ENCODE results near the gene LPXN.

The LPXN gene

DNA sequence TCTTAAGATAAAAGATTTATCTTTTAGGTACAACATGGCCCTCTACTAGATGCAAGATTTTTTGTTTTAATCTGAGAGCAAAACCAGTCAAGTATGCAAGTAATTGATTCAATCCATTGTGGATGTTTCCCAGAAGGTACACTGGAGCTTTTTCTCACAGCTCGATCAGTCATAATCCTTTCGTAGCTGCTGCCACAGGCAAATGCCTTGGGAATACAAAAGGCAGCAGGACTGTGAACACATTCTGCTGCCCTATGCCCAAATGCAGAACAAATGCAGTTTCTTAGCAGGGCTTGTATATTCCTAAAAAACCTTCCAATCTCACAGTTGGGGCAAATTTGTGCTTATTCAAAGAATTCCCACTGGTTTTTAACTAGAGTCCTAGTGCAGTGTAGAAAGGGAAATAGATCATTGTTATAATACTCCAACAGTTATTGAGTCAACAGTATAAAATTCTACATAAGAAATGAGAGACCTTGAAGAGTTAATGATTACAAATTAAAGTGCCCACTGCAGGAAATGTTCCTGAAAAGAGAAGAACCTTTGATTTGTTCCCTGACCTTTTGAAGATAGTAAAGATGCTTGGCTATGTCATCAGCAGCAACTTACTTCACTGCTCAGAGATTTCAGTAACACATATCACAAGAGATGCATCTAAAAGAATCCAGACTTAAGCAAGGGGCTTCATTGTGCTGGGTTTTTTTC lies 14.1 kb downstream of the LPXN start:
- Histone ChIP-seq H3K36me3 (ENCODE audit: control insufficient read depth, insufficient read depth, low read length) (peaks cover 17% of the 10 kb centered on the region), H3K27me3 (replicated peaks; ENCODE audit: control insufficient read depth, insufficient read depth, low read length) (no peaks in the 10 kb centered on the region), H3K4me3 (replicated peaks; ENCODE audit: low read depth, low read length) (no peak overlapping the region)
- TF ChIP-seq, protein P1, sequence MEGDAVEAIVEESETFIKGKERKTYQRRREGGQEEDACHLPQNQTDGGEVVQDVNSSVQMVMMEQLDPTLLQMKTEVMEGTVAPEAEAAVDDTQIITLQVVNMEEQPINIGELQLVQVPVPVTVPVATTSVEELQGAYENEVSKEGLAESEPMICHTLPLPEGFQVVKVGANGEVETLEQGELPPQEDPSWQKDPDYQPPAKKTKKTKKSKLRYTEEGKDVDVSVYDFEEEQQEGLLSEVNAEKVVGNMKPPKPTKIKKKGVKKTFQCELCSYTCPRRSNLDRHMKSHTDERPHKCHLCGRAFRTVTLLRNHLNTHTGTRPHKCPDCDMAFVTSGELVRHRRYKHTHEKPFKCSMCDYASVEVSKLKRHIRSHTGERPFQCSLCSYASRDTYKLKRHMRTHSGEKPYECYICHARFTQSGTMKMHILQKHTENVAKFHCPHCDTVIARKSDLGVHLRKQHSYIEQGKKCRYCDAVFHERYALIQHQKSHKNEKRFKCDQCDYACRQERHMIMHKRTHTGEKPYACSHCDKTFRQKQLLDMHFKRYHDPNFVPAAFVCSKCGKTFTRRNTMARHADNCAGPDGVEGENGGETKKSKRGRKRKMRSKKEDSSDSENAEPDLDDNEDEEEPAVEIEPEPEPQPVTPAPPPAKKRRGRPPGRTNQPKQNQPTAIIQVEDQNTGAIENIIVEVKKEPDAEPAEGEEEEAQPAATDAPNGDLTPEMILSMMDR (IDR thresholded peaks at IDR 0.05; ENCODE audit: insufficient read depth, low read length, poor library complexity, severe bottlenecking): no peak
- DNase-seq (ENCODE audit: extremely low read depth, insufficient read length): no peak

DNA sequence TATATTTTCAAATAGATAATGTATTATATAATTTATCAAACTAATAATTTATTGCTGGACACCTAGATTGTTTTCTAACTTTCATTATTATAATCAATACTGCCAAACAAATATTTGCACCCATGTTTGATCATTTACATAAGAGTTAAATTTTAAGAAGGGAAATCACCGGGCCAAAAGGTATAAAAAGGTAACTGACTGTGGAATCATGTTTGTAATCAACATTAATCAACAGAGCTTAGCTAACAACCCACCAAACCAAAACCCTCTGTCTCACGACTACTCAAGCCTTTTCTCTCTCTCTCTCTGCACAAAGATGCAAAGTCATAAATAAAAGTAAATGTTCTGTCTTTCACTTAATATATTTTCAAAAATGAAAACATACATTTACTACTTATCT lies 14.8 kb downstream of the LPXN start:
- TF ChIP-seq, protein P1 (IDR thresholded peaks at IDR 0.05; ENCODE audit: insufficient read depth, low read length, poor library complexity, severe bottlenecking): no peak
- DNase-seq (ENCODE audit: extremely low read depth, insufficient read length): no peak
- Histone ChIP-seq H3K36me3 (ENCODE audit: control insufficient read depth, insufficient read depth, low read length) (peaks cover 17% of the 10 kb centered on the region), H3K4me3 (replicated peaks; ENCODE audit: low read depth, low read length) (no peak overlapping the region), H3K27me3 (replicated peaks; ENCODE audit: control insufficient read depth, insufficient read depth, low read length) (no peaks in the 10 kb centered on the region)

DNA sequence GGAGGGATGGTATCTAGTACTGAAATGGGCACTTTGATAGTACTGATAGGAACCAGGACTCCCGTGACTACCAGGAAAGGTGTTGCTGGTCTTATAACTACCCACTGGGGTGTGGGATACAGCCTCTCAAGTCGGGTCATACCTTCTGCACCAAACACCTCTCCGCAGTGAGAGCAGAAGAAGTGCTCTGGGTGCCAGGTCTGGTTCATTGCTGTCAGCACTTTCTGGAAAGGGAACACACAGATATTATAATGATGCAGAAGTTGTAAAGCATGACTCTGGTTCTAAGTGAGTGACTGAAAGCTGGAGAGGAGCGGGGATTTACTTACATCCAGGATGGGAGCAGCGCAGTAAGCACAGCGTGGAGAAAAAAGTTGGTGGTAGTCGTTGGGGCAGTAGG lies 26.0 kb downstream of the LPXN start:
- Histone ChIP-seq H3K27me3 (replicated peaks; ENCODE audit: control insufficient read depth, insufficient read depth, low read length) (no peaks in the 10 kb centered on the region), H3K4me3 (replicated peaks; ENCODE audit: low read depth, low read length) (no peak overlapping the region), H3K36me3 (ENCODE audit: control insufficient read depth, insufficient read depth, low read length) (peaks cover 35% of the 10 kb centered on the region)
- no peak for DNase-seq (ENCODE audit: extremely low read depth, insufficient read length)
- TF ChIP-seq, protein P1 (IDR thresholded peaks at IDR 0.05; ENCODE audit: insufficient read depth, low read length, poor library complexity, severe bottlenecking): no peak

DNA sequence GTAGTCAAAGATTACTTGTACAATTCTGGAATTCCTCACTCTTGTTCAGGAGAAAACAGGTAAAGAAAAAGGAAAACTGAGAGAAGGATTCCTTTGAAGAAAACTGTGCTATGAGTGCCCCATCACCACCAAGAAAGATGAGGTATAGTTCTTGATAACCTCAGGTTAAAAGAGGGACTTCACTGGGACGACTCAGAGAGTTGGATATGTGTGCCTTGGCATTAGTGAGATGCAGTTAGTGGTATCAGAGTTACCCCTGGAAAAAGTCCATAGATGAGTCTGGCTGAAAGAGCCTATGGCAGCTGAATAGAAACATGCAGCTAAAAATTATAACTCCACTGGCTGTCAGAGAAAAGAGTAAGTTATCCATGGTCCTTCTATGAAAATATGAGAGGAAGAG lies 28.8 kb downstream of the LPXN start:
- peaks cover 26% of the 10 kb centered on the region for H3K36me3 ChIP-seq (ENCODE audit: control insufficient read depth, insufficient read depth, low read length)
- no peak for DNase-seq (ENCODE audit: extremely low read depth, insufficient read length)
- no peak overlapping the region for H3K4me3 ChIP-seq (replicated peaks; ENCODE audit: low read depth, low read length)
- H3K27me3 ChIP-seq (replicated peaks; ENCODE audit: control insufficient read depth, insufficient read depth, low read length): no peaks in the 10 kb centered on the region
- TF ChIP-seq, protein P1 (IDR thresholded peaks at IDR 0.05; ENCODE audit: insufficient read depth, low read length, poor library complexity, severe bottlenecking): no peak

DNA sequence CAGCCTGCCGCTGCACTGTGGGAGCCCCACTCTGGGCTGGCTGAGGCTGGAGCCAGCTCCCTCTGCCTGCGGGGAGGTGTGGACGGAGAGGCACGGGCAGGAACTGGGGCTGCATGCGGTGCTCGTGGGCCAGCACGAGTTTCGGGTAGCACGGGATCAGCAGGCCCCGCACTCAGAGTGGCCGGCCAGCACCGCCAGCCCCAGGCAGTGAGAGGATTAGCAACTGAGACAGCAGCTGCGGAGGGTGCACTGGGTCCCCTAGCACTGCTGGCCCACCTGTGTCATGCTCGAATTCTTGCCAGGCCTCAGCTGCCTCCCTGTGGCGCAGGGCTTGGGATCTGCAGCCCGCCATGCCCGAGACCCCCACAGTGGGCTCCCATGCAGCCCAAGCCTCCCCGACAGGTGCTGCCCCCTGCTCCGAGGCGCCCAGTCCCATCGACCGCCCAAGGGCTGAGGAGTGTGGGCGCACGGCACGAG lies 43.8 kb downstream of the LPXN start:
- DNase-seq (ENCODE audit: extremely low read depth, insufficient read length): no peak
- TF ChIP-seq, protein P1 (IDR thresholded peaks at IDR 0.05; ENCODE audit: insufficient read depth, low read length, poor library complexity, severe bottlenecking): no peak
- Histone ChIP-seq H3K27me3 (replicated peaks; ENCODE audit: control insufficient read depth, insufficient read depth, low read length) (no peaks in the 10 kb centered on the region), H3K36me3 (ENCODE audit: control insufficient read depth, insufficient read depth, low read length) (peaks cover 17% of the 10 kb centered on the region), H3K4me3 (replicated peaks; ENCODE audit: low read depth, low read length) (no peak overlapping the region)
